Stimulated activated CD4-positive, alpha-beta T cell treated with anti-CD3 and anti-CD28 coated beads, Interleukin-2, amount 100 ng/mL, for 48 hours (primary cell): Measurements from ENCODE around the gene SIGMAR1.
A peak's percentile ranks its signal among the peaks of the same experiment; 100 is the strongest.

ENCODE experiments used
- DNase-seq, 2 donors: peaks; one replicate each; pipeline ENCODE4 v3.0.0-alpha.2; 2020

The SIGMAR1 gene

DNA sequence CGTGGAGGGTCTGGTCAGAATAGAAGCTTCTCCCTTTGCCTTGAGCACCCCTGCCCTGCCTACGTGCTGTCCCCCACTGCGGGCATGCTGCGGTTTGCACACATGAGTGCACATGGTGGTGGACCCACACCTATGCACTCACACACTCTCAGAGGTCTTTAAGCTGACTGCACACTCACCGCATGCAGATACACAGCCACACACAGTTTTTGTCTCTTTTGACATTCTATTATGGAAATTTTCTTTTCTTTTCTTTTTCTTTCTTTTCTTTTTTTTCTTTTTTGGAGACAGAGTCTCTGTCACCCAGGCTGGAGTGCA is 8.1 kb downstream of the SIGMAR1 start:
- DNase-seq, result no peak

- DNase-seq, result peak in 1 of 2 donors; percentile 41
Measured at GRCh38 chr9:34628656-34629490, 8.7 kb downstream of the SIGMAR1 start, which contains the start of gene ARID3C. Gene ARID3C, minus strand, starts transcription at chr9:34629066. Its CDS starts 1,052 bp downstream, at chr9:34628014.

DNA sequence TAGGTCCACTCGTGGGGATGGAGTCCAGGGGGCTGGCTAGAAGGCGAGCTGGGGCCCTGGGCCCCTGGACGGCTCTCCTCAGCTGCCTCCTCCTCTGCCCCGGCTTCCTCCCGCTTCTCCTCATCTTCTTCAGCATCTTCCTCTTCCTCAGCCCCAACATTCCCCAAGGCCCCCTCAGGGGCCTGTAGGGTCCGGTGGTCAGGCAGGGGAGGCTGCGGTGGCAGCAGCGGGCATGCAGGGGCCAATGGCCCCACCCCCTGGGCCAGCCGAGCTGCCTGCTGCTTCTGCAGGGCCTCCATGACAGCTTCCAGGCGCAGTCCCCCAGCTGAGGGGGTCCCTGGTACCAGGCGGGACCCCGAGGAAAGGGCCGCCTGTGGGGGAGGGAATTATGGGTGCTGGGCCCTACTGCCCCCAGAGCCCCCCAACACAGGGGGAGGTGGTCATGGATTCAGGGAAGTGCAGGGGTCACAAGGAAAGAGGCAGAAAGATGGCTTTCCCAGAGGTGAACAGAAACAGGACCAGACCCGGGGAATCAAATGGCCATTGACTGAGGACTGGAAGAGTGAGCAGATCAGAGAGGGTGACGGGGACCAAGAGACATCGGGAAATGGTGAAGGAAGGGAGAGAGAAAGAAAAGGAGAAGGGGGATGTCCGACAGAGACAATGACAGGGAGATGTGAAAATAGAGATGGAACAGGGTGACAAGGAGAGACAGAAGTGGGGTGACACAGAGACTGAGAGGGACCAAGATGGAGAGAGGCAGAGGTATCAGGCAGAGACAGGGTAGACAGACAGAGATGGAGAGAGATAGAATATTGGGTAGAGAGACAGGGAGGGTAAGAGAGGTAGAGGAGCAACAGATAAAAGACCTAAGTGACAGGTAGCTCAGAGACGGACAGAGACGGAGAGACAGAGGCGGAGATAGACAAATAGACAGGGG is 9.6 kb downstream of the SIGMAR1 start:
- no peak for DNase-seq

DNA sequence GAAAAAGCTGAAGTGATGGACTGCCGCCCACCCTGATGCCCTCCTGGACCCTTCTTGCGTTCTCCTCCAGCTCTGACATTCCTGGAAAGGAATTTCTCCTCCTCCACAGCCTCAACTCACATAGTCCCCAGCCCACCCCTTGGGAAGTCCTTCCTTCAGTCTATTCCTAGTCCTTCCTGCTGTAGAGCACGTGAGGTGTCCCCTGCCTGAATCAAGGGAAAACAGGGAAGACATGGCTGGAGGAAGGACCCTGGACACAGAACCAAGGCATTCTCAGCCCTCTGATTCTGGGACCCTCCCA is 12.5 kb downstream of the SIGMAR1 start:
- DNase-seq, result no peak

DNA sequence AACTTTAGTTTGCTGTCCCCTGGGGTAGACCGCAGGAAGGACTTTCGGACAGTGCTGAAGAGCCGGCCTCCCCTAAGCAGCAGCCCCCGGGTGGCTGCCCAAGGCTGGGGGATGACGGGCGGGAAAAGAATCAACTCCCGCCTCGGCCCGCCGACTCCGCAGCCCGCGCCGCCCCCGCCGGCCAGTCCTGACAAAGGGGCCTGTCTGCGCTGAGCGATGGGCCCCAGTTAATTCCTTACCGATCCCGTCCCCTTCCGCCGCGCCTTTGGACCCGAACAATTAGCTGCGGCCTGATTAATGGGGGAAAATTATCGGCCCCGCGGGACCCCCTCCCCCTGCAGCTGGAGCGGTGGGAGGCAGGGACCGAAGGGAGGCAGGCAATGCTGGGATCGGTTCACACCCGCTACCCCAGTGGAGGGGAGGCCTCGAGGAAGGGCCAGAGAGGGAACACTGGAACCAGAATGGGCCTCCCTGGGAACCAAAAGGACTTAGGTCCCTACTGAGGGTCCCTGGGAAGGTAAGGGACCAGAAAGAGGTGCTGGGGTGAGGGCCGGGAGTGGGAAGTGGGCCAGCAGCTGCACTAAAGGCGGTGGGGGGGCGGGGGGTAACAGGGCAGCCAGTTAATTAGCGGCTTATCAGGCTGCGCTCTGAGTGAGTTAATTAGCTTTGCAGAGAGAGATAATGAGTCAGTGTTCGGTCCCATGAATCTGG is 13.0 kb downstream of the SIGMAR1 start:
- DNase-seq, result no peak

DNA sequence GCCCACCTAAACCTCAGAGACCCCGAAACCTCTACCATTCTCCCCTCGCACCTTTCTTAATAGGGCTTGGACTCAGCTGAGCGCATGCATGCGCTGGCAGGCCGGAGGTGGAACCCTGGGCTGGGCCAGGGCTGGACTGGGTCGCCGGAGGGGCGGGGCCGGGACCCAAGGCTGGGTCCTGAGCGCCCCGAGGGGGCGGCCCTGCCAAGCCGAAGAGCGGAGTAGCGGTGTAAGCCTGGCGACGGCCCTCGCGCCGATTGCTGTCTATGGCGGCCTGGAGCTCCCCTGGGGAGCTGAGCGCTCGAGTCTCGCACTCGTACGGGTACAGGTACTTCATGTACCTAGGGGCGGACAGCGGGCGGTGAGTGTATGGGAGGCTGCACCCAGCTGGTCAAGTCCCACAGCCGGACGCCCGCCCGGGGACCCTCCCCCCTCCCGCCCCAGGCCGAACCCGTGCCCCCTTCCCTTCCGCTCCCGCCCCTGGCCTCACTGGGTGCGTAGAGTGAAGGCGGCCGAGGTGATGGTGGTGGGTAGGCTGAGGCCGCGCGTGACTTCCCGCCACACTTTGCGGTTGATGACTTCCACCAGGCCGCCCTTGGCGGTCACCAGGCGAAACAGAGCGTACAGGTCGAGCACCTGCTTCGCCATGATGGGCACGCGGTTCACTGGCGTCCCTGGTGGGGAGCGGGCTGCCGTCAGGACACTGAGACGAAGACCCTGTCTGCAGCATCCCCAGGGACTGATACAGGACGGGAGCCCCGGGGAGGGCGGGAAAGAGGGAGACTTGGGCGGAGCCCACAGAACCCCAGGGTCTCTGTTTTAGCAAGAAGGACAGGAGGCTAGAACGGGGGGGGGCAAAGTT is 14.0 kb downstream of the SIGMAR1 start:
- DNase-seq, result no peak

DNA sequence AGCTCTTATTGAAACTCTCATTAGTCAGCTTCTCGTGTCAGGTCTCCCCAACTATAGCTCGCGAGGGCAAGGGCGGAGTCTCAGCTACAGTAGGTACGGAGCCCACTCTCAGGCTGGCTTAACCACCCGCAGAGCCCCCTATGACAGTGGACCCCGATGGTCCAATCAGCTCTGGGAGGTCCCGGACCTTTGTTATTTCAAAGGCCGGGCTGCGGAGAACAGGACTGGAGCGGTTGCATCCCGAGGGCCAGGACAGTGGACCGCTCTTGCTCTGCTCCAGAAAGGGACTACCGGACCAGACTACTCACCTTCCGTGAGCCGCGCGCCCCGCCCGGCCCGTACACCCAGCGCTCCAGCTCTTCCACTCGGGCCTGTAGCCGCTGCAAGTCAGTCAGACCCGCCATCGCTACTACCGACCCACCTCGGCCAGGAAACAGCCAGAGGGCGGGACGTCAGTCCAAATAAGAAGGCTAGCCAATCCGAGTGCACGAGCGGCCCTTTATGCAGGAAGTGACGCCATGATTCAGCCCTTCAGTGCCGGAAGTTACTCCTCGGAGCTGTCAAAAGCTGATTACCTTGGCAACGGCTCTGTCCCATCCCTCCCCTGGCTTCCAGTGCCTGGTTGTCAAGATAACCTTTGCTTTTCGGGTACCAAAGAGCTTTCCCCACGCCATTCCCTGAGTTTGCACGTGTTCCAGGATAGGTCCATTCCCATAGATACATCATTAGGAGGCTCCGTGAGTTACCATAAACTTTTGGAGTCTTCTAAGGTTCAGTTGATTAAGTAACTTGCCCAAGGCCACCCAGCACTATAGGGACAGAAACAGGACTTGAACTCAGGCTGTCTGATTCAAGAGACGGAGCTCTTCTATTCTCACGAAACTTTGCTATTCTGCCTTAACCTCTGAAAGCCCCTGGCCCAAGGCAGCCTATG is 17.3 kb downstream of the SIGMAR1 start, which contains the start of gene DCTN3:
Gene DCTN3, minus strand, starts transcription at position 435 of the 934 bp plus-strand sequence. Its CDS starts 31 bp downstream, at position 404.
- peak; percentile 78 to 80 for DNase-seq

GRCh38 chr9:34615132-34615531 is 22.5 kb downstream of the SIGMAR1 start:
- no peak for DNase-seq

- peak; percentile 71 for DNase-seq
Measured at GRCh38 chr9:34612788-34613390, 24.7 kb downstream of the SIGMAR1 start.

GRCh38 chr9:34611811-34612787 is 25.5 kb downstream of the SIGMAR1 start, which contains the start of gene RPP25L:
Gene RPP25L, minus strand, starts transcription at chr9:34612097. Its CDS starts 801 bp downstream, at chr9:34611296.
- peak; percentile 77 to 83 for DNase-seq

DNA sequence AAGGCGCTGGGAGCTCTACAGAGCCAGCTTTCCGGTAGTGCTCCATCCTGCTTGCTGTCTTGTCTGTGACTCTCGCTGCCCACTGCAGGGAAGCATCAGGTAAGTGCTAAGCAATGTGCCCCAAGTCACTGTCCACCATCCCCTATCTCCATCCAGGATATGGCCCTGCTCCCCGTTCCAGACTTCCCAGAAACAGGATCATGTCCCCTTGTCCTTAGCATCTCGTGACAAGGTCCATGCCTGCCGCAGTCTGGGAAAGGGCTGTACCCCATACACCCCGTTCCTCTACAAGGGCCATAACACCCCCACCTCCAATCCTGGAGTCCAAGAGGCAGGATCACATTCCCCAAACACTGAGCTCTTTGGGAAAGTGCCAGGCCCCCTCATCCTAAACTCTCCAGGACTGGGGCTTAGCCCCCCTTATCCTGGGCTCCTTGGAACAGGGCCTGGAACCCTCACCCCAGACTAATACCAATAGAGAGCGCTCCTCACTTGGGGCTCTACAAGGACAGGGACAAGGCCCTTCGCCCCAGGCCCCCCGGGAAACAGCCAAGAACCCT is 26.3 kb downstream of the SIGMAR1 start:
- no peak for DNase-seq

GRCh38 chr9:34610434-34611206 is 27.0 kb downstream of the SIGMAR1 start:
- no peak for DNase-seq

- no peak for DNase-seq
Measured at GRCh38 chr9:34607331-34607730, 30.3 kb downstream of the SIGMAR1 start.

GRCh38 chr9:34606905-34607304 is 30.7 kb downstream of the SIGMAR1 start:
- no peak for DNase-seq

GRCh38 chr9:34606190-34606589 is 31.4 kb downstream of the SIGMAR1 start:
- no peak for DNase-seq

DNA sequence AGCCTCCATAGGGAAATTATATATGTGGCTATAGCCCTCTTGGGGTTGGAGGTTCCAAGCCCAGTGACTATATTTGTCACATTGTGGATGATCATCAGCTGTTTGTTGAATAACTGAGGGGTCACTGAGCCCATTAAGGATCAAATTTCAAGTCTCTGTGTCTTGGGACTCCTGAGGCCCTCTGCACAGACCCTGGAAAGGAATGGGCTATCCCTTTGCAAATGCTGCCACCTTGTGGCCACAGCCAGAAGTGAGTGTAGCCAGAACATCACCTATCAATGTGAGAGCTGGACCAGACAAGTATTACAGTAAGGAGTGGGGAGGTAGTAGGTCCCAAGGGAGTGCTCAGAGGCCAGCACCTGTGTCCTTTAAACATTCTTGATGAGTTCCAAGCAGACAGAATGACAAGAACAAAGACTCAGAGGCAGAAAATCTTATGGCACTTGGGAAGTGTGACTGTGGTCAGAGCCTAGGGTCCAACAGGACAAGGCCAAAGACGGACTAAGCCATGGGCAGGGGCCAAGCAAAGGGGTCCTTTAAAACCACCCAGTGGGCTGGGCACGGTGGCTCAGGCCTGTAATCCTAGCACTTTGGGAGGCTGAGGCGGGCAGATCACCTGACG is 33.9 kb downstream of the SIGMAR1 start:
- peak; percentile 78 to 82 for DNase-seq

DNA sequence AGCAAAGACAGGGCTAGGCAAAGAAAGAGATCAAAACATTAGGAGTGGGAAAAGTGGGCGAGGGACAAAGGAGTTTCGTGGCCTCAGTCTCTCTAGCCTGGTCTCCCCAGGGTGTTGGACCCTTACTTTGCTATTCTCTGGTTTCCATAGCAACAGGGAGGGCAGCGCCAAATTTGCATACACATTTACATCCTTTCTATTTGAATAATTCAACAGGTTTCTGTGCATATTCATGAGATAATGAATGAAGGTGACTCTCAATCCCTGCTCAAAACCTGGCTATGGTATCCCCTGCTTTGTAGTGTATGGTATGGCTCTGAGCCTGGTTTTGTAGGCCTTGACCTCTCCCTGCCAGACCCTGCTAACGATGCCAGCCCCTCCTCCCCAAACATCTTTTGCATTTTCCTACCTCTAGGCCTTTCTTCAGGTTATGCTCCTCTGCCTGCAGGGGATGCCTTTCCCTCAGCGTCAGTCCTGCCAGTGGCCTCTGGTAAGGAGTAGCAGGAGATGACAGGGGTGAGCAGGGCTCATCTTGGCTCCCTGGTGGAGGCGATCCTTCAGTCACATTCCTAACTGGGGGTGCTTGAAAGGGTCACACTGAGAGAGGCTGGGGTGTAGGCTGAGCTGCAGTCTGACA is 35.5 kb downstream of the SIGMAR1 start:
- no peak for DNase-seq
